ENCODE results near the gene RAMAC.

RAMAC gene

GRCh38 chr15:82966671-82967071, 19.3 kb upstream of the RAMAC start:
- no peaks in the 10 kb centered on the region for H3K36me3 ChIP-seq (ENCODE audit: low read depth)
- ATAC-seq (ENCODE audit: low read depth) (no peak), DNase-seq (ENCODE audit: low spot score) (no peak)
- H3K4me3 ChIP-seq (ENCODE audit: severe bottlenecking) = no peak overlapping the region
- no peak for TF ChIP-seq CTCF (IDR thresholded peaks at IDR 0.05; ENCODE audit: poor library complexity, severe bottlenecking)
- no peaks in the 10 kb centered on the region for H3K4me1 ChIP-seq (ENCODE audit: insufficient read depth, poor library complexity, severe bottlenecking)
- H3K9me3 ChIP-seq (ENCODE audit: severe bottlenecking) = no peaks in the 10 kb centered on the region
- H3K27ac ChIP-seq (ENCODE audit: poor library complexity, severe bottlenecking) = no peak overlapping the region
- no peaks in the 10 kb centered on the region for H3K27me3 ChIP-seq (ENCODE audit: insufficient read depth, poor library complexity, severe bottlenecking)

DNA sequence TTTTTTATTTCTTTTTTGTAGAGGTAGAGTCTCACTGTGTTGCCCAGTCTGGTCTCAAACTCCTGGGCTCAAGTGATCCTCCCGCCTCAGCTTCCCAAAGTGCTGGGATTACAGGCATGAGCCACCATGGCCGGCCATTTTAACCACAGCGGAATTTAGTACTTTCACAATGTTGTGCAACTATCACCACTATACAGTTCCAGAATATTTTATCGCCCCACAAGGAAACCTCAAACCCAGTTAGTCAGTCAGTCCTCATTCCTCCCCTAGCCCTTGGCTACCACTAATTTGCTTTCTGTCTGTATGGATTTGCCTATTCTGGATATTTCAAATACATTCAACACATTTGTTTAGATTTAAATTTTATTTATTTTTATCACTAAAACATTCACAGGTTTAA, 17.9 kb upstream of the RAMAC start:
- no peak overlapping the region for H3K27ac ChIP-seq (ENCODE audit: poor library complexity, severe bottlenecking)
- no peaks in the 10 kb centered on the region for H3K36me3 ChIP-seq (ENCODE audit: low read depth)
- DNase-seq (ENCODE audit: low spot score) (no peak), ATAC-seq (ENCODE audit: low read depth) (0 out of 3 replicates have a peak, but pooled peaks have one; percentile 22)
- H3K4me1 ChIP-seq (ENCODE audit: insufficient read depth, poor library complexity, severe bottlenecking) = no peaks in the 10 kb centered on the region
- no peaks in the 10 kb centered on the region for H3K27me3 ChIP-seq (ENCODE audit: insufficient read depth, poor library complexity, severe bottlenecking)
- H3K9me3 ChIP-seq (ENCODE audit: severe bottlenecking) = no peaks in the 10 kb centered on the region
- no peak for TF ChIP-seq CTCF (IDR thresholded peaks at IDR 0.05; ENCODE audit: poor library complexity, severe bottlenecking)
- no peak overlapping the region for H3K4me3 ChIP-seq (ENCODE audit: severe bottlenecking)

DNA sequence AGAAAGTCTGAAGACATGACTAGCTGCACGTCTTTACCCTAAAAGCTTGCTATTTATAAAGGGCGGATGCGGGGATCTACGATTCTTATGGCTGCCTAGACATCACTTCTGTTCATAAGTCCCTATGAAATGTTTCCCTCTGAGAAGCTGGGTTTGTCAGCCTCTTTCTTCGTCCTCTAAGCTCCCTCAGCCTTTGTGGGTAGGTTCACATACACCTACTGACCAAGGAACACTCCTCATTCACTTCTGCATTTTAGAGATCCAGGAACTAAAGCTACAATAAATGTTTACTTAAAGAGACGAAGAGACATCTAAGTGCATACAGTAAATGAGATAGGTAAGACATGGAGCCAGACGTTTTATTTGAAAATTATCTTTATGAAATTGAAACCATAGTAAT, 16.7 kb upstream of the RAMAC start:
- Histone ChIP-seq H3K4me1 (ENCODE audit: insufficient read depth, poor library complexity, severe bottlenecking) (no peaks in the 10 kb centered on the region), H3K27me3 (ENCODE audit: insufficient read depth, poor library complexity, severe bottlenecking) (no peaks in the 10 kb centered on the region), H3K4me3 (ENCODE audit: severe bottlenecking) (no peak overlapping the region), H3K27ac (ENCODE audit: poor library complexity, severe bottlenecking) (no peak overlapping the region), H3K36me3 (ENCODE audit: low read depth) (no peaks in the 10 kb centered on the region), H3K9me3 (ENCODE audit: severe bottlenecking) (no peaks in the 10 kb centered on the region)
- TF ChIP-seq CTCF (IDR thresholded peaks at IDR 0.05; ENCODE audit: poor library complexity, severe bottlenecking) = no peak
- DNase-seq (ENCODE audit: low spot score) (no peak), ATAC-seq (ENCODE audit: low read depth) (no peak)

DNA sequence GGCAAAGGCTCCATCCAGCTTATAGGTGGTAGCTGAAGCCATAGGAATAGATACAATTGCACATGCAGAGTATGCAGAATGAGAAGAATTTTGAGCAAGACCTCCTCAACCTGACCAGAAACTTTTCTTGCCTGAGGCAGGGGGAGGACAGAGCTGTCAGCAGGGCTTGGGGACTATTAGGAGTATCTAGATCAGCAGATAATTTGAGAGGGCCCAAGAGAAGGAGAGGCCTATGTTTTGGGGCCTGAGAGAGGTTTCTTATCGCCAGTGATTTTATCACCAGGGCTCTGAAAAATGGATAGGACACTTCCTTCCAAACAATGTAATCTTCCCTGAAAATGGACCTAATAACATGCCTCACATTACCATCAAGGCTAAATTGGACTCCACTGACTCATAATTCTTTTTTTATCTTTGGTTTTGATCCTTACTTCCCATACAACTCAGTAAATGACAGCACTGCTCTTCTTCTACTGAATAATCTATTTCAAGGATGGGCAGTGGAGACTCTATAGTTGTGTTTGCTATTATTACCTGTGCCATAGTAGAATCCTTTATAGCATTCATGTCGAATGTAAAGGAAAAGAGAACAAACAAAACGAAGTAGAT, 15.8 kb upstream of the RAMAC start:
- Histone ChIP-seq H3K36me3 (ENCODE audit: low read depth) (no peaks in the 10 kb centered on the region), H3K4me1 (ENCODE audit: insufficient read depth, poor library complexity, severe bottlenecking) (no peaks in the 10 kb centered on the region), H3K27me3 (ENCODE audit: insufficient read depth, poor library complexity, severe bottlenecking) (no peaks in the 10 kb centered on the region), H3K4me3 (ENCODE audit: severe bottlenecking) (no peak overlapping the region), H3K9me3 (ENCODE audit: severe bottlenecking) (no peaks in the 10 kb centered on the region), H3K27ac (ENCODE audit: poor library complexity, severe bottlenecking) (no peak overlapping the region)
- no peak for ATAC-seq (ENCODE audit: low read depth)
- no peak for TF ChIP-seq CTCF (IDR thresholded peaks at IDR 0.05; ENCODE audit: poor library complexity, severe bottlenecking)
- DNase-seq (ENCODE audit: low spot score) = no peak

DNA sequence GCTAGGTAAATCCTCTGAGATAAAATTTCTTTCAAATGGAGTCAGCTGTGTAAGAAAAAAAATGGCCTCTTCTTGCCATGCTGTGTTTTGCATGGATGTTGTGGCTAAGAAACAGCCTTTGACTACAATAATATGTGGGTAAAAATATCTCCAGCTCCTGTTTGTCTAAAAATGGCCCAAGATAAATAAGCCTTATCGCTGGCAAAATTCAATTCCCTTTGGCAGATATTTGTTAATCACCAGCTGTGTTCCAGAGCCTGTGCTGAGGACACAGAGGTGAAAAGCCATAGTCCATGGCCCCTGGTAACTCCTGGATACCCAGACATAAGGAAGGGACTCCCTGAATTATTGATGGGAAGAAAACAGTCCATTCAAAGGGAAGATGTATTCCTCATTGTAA, 15.3 kb upstream of the RAMAC start:
- Histone ChIP-seq H3K36me3 (ENCODE audit: low read depth) (no peaks in the 10 kb centered on the region), H3K4me1 (ENCODE audit: insufficient read depth, poor library complexity, severe bottlenecking) (no peaks in the 10 kb centered on the region), H3K9me3 (ENCODE audit: severe bottlenecking) (no peaks in the 10 kb centered on the region), H3K27me3 (ENCODE audit: insufficient read depth, poor library complexity, severe bottlenecking) (no peaks in the 10 kb centered on the region), H3K27ac (ENCODE audit: poor library complexity, severe bottlenecking) (no peak overlapping the region), H3K4me3 (ENCODE audit: severe bottlenecking) (no peak overlapping the region)
- no peak for ATAC-seq (ENCODE audit: low read depth)
- TF ChIP-seq CTCF (IDR thresholded peaks at IDR 0.05; ENCODE audit: poor library complexity, severe bottlenecking) = no peak
- no peak for DNase-seq (ENCODE audit: low spot score)
